SK-N-MC (cell line): ENCODE results near the gene GPC1.

Experiments
- EZH2 ChIP-seq: fragments of 200-600 bp; sonication (generic); IDR thresholded peaks from one replicate; pipeline ENCODE4 v1.6.1; 2017; ENCODE audit warnings: antibody characterized with exemption
- POLR2AphosphoS5 ChIP-seq: IDR thresholded peaks from 2 replicates; pipeline ENCODE4 v1.6.1; 2012; ENCODE audit warnings: mild to moderate bottlenecking, low read depth, low read length, borderline replicate concordance

DNA sequence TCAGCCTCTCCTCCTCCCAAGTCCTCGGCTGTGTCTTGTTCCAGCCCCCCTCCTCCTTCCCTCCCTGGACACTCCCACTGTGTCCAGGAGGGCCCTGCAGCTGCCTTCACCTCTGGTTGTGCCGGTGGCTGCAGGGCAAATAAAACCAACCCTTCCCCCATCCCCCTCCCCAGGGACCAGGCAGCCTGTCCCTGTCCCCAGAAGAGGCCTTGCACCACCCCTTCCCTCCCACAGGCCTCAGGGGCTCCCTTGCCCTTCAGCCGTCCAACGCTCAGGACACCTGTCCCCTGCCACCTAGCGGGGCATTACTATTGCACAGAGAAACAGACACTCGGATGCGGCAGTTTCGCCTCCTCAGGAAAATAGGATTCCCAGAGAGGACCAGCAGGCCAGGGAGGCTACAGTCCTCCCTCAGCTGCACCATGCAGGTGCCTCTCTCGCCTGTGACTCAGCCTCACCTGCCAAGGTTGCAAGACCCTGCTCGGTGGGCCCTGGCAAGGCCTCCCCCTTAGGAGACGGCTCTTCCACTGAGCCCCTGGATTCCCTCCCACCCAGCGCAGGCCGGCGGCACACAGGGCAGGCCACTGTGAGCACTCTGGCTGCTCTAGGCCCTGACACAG, 5.5 kb upstream of the GPC1 start:
- no peak for TF ChIP-seq POLR2AphosphoS5
- TF ChIP-seq EZH2: no peak
